NCI-H1048 (cell line): Measurements from ENCODE around the gene PHGDH.
"Not testable (repeated sequence)": the region's sequence is repeated elsewhere in the genome, so short reads cannot be mapped to it uniquely, and the experiment has no call there.

ENCODE experiments used
- DNase-seq: peaks from one replicate; lab custom pipeline; 2025; lab: John Stamatoyannopoulos, UW

Gene PHGDH

GRCh38 chr1:119762953-119763352, 51.2 kb downstream of the PHGDH start:
- DNase-seq: no peak

GRCh38 chr1:119764220-119764619, 52.5 kb downstream of the PHGDH start:
- no peak for DNase-seq

GRCh38 chr1:119766374-119766794, 54.6 kb downstream of the PHGDH start:
- no peak for DNase-seq

GRCh38 chr1:119767486-119767885, 55.8 kb downstream of the PHGDH start:
- no peak for DNase-seq

- DNase-seq: no peak
These were observed 57.0 kb downstream of the PHGDH start, which contains the start of gene HMGCS2 for GRCh38 chr1:119768778-119769177. TSS of gene HMGCS2 (minus strand) at chr1:119768905. CDS start at chr1:119768844, 61 bp downstream.

GRCh38 chr1:119771016-119771415, 59.3 kb downstream of the PHGDH start:
- no peak for DNase-seq

GRCh38 chr1:119771770-119772169, 60.0 kb downstream of the PHGDH start:
- DNase-seq: no peak

- no peak for DNase-seq
These were observed 60.6 kb downstream of the PHGDH start for GRCh38 chr1:119772298-119772697.

- no peak for DNase-seq
These were observed 62.0 kb downstream of the PHGDH start for GRCh38 chr1:119773711-119774241.

- DNase-seq: no peak
These were observed 63.2 kb downstream of the PHGDH start for GRCh38 chr1:119774746-119775490.

- DNase-seq: no peak
These were observed 66.6 kb downstream of the PHGDH start for GRCh38 chr1:119778359-119778758.

- no peak for DNase-seq
These were observed 67.3 kb downstream of the PHGDH start for GRCh38 chr1:119778886-119779560.

GRCh38 chr1:119779869-119780356, 68.2 kb downstream of the PHGDH start:
- DNase-seq: no peak

GRCh38 chr1:119781434-119782210, 69.9 kb downstream of the PHGDH start:
- DNase-seq: no peak

- no peak for DNase-seq
These were observed 71.0 kb downstream of the PHGDH start for GRCh38 chr1:119782631-119783325.

- DNase-seq: no peak
These were observed 71.8 kb downstream of the PHGDH start for GRCh38 chr1:119783354-119784185.

GRCh38 chr1:119784191-119784781, 72.6 kb downstream of the PHGDH start:
- no peak for DNase-seq

GRCh38 chr1:119786046-119786445, 74.3 kb downstream of the PHGDH start:
- DNase-seq: not testable (repeated sequence)

GRCh38 chr1:119786473-119787050, 74.8 kb downstream of the PHGDH start:
- not testable (repeated sequence) for DNase-seq

- no peak for DNase-seq
These were observed 76.0 kb downstream of the PHGDH start for GRCh38 chr1:119787776-119788175.
